Fibroblast of the aortic adventitia (primary cell): ENCODE results near the gene TEF. TPM values are rescaled to one million over a fixed set of nuclear protein-coding genes. Genes with fewer than 3 reads are reported as not detected.
A peak's percentile ranks its signal among the peaks of the same experiment; 100 is the strongest.

Source experiments
- DNase-seq: peaks from one replicate; pipeline ENCODE4 v3.0.0-alpha.2; 2010; ENCODE audit warnings: low read depth
- H3K4me3 ChIP-seq: 2 replicates; pipeline ENCODE4 v1.5.1; 2011; ENCODE audit warnings: low read depth, mild to moderate bottlenecking, control low read depth, low read length, moderate library complexity
- CTCF ChIP-seq: IDR thresholded peaks from 2 replicates; pipeline ENCODE4 v1.5.1; 2011; ENCODE audit warnings: mild to moderate bottlenecking, low read length, control low read depth, inconsistent platforms; ENCODE audit not compliant: insufficient read depth
- total RNA-seq: library from RNA; depleted of rRNA; stranded (reverse); fragments of >200 nt; gene quantifications from 2 replicates; pipeline ENCODE4 v1.2.3, GENCODE V29; 2012; ENCODE audit warnings: low replicate concordance

TEF gene
- 14.8 and 17.4 TPM in 2 replicates for total RNA-seq

GRCh38 chr22:41381329-41382097 lies at the start of gene TEF:
Gene TEF (plus strand): TSS chr22:41381942. CDS start chr22:41382045, 103 bp downstream.
- no peak for TF ChIP-seq CTCF
- peak within 1 kb of the TSS; percentile 84 for H3K4me3 ChIP-seq
- peak; percentile 99 for DNase-seq

DNA sequence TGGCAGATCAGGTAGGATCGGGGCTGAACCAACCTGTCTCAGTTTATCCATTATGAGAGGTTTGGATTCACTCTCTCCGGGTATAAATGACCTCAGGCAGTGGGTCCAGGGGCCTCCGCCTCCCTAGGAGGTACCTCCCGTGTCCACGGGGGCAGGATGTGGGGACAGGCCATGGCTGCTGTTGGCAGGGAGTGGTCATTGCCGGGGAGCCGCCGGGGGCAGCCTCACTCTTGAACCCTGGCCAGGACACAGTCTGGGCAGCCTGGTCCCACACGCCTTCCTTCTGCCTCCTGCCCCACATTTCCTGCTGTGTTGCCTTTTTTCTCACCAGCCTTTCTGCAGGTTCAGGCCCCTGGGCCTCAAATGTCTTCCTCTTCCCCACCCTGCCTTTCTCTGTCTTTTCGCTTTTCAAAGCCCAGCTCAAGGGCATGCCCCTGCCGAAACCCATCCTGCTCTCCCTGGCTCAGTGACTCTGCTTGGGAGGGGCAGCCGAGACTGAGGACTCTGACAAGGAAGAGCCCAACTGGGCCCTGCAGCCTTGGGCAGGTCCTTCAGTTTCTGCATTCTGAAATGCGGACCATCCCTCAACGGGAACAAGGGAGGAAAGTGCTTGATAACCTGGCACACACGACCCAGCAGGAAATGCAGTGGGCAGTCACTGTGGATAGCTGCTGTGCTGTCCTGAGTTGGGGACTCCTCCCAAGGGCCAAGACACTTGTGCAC lies 49.4 kb upstream of the TEF start:
- no peak for TF ChIP-seq CTCF
- no peak overlapping the region for H3K4me3 ChIP-seq
- DNase-seq = no peak

DNA sequence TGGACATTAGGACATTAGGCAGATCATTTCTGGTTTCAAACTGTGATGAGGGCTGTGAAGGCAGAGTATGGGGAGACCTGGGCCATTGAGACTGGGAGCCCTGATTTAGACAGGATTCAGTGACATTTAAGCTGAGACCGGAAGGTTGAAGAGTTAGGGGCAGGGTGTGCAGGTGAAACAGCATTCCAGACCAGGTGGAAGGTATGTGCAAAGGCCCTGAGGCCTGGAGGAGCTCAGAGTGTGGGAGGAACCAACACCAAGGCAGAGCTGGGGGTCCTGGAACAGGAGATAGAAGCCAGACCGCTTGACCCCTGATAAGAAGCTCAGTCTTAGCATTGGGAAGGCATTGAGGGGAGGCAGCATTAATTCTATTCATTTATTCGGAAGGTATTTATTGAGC lies 47.9 kb upstream of the TEF start:
- DNase-seq = no peak

DNA sequence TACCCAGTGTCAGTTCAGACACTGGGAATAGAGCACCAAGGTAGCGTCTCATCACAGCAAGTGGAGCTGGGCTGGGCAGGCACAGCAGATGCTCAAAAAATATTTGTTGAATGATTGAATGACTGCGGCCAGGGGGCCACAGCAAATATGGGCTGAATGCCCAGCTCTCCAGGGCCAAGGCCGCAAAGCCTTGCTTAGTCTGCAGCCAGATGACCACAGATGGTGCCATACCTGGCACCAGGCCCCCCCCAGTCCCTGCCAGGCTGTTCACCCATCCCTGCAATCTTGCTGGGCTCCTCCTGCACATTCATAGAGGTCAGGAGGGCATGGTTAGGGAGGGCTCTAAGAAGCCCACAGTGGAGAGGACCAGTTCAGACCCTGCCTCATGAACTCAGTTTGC lies 47.5 kb upstream of the TEF start:
- no peak overlapping the region for H3K4me3 ChIP-seq
- no peak for DNase-seq
- TF ChIP-seq CTCF = no peak

More for the DNA sequence above, 47.9 kb upstream of the TEF start:
- H3K4me3 ChIP-seq = no peak overlapping the region
- TF ChIP-seq CTCF = no peak

DNA sequence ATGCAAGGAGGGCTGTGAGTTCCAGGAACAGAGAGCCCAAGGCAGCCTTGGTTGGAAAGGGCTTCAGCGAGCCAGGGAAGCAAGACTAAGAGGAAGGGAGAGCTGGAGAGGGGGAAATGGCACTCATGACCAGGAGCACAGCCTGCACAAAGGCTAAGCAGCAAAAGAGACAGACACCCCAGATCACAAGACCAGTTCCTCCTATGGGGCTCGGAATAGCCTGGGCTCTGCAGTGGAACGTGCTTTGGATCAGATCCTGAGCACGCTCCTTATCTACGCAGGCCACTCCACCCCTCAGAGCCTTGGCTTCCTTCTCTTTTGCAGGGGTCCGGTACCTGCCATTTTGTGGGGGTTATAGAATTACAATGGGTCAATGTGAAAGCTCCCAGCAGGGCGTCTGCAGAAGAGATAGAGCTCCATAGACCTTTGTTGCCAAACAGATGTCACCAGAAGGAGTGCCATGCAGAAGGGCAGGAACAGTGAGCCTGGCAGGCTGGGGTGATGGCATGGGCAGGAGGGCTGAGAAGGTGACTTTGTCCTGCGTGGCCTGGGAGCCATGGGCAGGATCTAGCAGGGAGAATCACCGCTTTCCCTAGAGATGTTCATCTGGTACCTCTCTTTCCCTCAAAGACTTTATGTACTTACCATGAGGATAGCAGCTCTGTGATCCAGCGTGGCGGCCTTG lies 46.6 kb upstream of the TEF start:
- H3K4me3 ChIP-seq = no peak overlapping the region
- DNase-seq = no peak
- no peak for TF ChIP-seq CTCF

- TF ChIP-seq CTCF = no peak
- peak; percentile 40 for DNase-seq
- no peak overlapping the region for H3K4me3 ChIP-seq
Observed at GRCh38 chr22:41338614-41339212, 43.0 kb upstream of the TEF start.
